Measurements from ENCODE around the gene SGCA.

SGCA gene

DNA sequence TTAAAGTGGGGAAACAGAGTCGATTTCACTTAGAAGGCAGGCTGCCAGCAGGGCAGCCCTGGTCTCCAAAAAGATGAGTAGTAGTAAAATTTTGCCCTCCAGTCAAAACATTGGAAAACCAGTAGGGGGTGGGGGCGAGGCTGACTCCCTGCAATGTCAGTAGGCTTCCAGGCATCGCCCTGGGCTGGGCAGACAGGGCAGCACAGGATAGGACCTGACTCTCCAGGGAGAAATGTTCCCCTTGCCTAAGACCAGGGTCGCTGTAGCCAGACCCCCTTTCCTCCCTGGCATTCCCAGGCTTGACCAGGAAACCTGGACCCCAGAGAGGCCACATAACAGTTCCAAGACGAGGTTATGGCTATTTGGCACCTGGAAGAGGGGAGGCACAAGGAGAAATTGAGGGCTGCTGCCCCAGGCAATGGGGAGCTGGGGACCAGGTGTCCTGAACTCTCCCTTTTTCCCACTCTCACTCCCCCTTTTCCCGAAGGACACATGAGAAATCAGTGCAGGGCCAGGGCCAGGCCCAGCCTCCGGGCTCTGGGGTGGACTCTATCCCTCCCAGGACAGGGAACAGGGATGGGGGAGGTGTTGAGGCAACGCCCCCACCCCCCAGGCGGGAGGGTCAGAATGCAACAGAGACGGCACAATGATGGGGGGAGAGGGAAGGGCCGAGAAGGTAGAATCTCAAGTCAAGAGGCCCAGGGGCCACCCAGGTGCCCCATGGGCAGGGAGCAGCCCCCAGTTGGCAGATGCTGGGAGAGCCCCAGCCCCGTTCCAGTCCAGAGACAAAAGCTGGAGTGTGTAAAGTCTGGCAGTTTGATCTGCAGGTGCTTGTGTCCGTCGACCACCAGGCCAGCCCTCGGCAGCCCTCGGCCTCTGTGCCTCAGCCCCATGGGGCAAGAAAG, 31.3 kb upstream of the SGCA start:
- DNase-seq, result no peak

DNA sequence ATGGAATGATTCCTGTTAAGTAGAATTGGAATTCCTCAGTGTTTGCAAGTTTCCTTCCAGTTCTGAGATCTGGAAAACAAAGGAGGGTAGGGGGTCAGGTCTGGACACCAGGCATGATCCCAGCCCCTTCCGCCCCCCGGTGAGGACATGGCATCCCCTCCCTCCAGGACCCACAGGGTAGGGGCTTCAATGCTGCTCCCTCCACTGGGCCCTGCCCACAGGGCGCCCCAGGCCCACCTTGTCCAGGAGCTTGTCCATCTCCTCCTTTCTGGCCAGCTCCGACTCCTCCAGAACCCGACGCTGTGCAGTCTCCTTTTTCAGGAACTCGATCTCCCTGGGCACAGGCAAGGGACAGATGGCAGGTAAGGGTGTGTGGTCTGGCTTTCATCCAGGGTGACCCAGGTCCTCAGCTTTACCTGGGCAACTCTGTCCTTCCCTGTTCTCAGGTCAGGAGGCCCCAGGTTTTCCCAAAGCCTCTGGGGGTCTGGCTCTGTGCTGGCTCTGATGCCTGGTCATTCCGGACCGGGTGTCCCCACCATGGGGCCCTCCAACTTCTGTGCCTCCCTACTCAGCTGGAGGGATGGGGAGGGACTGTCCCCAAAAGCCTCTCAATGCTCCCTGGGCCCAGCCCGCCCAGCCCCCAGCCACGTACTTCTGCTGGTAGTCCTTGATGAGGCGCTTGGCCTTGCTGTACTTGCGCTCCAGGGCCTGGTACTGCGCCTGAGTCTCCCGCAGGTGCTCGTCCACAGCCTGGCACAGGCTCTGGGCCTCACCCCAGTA, 30.3 kb upstream of the SGCA start:
- DNase-seq, result no peak

DNA sequence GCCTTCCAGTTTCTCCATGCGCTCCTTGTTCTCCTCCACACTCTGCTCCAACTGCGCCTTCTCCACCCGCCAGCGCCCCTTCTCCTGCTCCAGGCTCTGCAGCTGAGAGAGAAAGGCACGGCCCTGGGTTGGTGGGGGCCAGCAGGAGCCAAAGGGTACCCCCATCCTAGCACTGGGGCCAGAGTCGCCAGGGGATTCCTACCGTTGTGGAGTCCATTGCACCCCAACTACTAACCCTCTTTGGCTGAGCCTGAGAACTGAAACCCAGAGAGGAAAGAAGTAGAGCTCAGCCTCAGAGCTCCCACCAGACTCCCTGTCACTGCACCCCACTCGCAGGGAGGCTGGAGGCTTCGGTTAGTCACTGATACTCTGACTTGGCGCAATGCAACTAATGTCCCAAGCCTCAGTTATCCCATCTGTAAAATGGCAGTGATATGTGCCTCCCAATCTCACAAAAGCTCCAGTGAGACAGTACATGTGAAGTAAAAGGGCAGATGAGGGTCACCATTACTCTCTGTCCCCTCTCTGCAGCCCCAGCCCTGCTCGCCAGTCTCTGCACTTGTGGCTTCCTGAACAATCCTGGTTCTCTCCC, 29.6 kb upstream of the SGCA start:
- no peak for DNase-seq

DNA sequence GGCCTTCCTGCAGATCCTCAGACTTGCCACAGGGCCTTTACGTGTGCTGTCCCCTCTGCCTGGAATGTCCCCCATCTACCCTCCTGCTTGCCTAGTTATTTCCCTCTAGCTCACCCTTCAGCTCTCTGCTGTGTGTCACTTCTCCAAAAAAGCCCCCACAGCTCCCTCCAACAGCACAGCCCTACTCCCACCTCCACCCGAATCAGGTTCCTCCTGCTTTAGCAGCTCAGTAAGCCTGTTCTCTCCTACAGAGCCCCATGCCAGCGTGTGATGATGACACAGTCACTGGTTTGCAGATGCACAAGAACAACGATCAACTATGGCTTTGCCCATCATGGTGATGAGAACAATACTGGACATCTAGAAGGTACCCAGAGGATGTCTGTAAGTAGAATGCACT, 28.8 kb upstream of the SGCA start:
- no peak for DNase-seq

DNA sequence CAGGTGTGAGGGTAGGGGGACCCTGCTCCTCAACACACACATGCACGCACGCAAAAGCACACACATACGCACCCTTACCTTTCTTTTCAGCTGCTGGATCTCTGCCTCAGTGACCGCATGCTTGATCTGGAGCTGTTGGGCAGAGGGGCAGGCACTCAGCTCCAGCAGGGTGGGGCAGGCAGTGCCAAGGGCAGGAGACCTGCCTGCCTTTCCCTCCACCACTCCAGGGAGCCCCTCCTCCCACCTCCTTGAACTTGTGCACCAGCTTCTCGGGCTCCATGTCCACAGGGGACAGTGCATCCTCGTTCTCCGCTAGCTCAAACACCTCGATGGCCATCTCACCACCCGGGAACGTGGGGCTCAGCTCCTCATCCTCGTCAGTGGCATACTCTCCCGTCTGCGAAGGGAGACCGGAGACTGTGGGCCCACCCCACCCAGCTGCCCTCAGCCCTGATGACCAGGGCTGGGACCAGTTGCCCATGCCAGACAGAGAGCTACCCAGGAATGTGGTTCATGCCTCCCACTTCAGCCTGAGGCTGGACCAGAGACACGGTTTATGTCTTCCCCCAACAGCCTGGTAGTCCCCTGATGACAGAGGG, 26.5 kb upstream of the SGCA start:
- no peak for DNase-seq

DNA sequence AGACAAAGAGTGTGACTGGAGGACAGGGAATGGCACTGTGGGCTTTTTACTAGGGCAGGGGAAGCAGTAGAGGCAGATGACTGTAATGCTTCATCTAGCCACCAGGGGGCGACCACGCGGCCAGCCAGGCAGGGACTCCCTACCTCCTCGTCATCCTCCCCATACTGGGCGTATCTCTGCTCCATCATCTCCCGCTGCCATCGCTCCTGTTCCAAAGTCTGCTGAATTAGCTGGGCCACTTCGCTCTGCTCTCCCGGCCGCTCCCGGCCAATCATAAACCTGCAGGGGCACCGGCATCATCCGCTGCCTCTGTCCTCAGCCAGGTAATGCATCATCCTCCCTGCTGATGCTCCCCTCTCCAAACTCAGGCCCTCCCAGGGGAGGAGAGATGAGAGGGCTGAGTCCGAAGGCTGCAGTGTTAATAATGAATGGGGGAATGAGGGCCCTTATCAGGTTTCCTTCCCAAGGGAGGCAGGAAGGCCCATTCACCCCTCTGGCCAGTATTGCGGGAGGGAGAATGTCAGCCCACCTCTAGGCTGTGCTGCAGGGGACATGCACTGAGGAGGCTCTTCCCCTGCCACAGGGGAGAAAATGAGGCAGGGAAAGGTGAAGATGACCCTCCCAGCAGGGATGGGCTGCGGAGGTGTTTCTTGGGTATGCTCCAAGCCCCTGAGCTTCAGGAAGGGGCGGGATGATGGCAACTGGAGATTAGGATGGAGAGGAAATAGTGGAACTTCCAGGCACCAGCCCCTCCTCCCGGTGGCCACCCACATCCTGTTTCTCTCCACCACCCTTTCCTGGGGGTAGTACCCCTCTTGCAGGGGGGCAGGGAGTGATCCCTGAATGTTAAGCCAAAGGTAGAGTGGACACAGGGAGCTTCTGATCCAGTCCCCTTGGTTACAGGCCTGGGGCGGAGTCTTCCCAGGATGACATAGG, 25.6 kb upstream of the SGCA start:
- peak; percentile 65 for DNase-seq

DNA sequence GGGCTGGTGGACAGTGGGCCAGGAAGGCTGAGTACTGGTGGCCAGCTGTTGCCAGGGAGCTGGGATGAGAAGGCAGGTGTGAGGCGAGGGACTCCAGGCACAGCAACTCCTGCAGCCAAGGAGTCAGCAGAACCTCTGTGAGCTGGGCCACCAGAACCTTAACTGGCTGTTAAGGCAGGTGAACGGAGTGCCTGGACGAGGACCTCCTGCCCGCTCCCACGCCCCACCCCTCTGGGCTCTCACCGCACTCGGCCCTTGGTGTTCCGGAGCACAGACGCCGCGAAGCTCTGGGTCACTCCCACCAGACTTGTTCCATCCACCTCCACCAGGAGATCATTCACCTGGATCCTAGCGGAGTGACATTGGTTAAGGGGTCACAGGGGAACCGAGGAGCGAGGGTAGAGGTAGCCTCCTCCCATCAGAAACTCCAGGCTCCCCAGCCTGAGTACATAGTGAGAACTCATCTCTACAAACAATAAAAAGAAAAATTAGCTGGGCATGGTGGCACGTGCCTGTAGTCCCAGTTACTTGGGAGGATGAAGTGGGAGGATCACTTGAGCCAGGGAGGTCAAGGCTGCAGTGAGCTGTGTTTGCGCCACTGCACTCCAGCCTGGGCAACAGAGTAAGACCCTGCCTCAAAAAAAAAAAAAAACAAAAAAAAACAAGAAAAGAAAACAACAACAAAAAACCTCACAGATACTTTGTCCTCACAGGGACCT, 24.6 kb upstream of the SGCA start:
- DNase-seq, result no peak

DNA sequence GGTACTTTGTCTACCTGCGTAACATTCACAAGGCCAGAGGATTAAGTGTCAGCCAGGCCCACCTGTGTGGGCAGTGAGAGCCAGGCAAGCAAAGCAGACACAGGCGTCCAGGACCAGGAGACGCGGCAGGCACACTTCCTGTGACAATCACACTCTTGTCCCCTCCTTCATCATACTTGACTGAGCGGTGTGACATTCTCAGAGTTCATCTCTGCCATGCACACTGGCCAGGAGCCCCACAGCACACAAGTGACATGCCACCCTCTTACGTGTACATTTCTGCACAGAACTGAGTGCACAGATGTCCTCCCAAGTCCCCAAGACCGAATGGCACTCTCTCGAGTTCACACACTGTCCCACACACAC, 24.1 kb upstream of the SGCA start:
- no peak for DNase-seq

DNA sequence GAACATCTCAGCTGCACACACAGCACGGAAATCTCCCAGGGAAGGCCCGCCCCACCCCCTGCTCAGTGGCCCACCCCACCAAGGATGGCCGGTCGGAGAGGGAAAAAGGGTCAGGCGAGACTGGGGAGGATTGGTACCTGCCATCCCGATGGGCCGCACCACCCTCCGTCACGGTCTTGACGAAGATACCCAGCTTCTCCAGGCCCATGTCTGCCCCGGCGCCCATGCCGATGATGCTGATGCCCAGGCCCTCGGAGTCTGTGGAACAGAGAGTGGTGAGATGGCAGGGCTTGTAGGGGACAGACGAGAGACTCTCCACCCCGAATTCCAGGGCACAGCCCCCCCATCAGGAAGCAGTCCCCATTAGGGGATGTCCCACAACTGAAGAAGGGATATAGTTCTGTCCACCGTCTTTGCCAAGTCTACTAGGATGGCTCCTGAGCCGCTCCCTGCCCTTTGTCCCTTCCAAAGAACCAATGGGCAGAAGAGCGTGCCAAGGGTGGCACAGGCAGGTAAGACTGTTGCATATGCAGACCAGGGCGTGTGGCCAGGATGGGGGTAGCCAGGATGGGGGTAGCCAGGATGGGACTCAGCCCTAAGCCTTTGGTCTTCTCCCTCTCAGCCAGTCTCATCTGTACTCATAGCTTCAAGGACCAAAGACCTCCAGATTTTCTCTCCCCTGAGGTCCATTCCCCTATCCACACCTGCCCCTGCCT, 22.2 kb upstream of the SGCA start:
- no peak for DNase-seq

DNA sequence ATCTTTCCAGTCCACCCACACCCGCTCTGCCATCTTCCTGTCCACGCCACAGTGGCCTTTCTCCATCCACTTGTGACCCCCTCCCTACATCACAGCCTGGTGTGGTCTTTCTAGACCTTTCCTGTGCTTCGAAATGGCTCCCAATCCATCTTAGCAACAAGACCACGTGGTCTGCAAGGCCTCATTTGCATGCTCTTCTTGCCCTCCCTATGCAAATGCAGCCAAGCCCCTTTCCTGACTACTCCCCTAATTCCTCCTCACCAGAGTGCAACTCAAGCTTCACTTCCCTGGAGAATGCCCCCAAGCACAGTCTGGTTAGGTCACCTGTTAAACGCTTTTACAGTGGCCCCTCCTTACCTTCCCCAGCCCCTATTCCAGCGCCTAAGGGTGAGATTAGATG, 21.4 kb upstream of the SGCA start:
- DNase-seq, result no peak

DNA sequence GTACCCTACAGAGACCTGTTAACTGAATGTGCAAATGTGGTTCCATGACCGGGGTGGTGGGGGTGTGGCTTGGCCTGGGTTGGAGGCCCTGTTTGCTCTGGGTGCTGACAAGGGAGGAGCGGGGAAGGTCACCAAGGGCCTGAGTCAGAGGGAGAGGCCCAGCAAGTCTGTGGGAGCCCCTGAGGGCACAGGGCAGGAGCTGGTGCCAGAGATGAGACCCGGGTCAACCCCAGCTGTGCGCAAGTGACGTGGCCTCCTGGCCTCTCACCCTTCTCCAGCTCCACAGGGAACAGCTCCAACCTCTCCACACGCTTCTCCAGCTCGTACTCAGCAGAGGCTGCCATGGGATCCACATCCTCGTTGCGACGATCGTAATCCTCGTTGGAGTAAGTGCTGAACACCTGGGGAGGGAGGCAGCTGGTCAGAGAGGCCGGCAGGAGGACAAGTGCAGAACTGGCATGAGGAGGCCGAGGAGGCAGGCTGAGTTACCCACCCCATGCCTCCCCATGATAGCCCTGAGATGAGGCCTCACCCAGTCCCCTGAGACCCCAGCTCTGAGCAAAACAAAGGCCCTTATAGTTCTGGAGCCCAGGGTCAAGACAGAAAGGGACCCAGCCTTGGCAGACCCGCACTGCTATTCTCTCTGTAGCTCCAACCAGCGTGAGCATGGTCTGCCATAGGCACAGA, 20.8 kb upstream of the SGCA start:
- no peak for DNase-seq

DNA sequence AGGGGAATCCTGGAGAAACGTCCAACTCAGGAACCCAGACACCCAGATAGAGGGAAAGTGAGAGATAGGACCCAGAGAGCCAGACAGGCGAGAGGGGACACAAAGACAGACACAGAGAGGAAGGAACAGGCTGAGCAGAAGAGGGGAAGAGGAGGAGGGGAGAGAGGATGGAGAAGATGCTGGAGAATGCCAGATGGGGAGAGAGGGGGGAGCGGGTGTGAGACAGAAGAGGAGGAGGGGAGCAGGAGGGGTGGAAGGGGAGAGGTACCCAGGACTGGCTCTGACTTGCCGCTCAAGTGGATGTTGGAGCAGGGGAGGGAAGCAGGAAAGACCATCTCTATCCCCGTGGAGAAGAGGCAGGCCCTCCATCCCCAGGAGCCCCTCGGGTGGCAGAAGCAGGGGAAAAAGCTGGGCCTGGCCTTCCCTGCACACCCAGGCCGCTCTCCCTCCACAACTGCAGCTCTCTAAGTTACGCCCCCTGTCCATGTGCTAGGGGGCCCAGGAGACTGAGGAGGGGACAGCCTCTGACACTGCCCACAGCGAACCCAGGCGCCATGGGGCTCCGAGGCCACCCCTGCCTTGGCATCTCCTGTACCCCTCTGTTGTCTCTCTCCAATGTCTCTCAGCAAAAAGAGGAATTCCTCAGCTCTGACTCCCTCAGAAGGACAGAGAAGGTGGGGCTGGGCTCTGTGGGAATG, 20.1 kb upstream of the SGCA start:
- DNase-seq, result no peak

DNA sequence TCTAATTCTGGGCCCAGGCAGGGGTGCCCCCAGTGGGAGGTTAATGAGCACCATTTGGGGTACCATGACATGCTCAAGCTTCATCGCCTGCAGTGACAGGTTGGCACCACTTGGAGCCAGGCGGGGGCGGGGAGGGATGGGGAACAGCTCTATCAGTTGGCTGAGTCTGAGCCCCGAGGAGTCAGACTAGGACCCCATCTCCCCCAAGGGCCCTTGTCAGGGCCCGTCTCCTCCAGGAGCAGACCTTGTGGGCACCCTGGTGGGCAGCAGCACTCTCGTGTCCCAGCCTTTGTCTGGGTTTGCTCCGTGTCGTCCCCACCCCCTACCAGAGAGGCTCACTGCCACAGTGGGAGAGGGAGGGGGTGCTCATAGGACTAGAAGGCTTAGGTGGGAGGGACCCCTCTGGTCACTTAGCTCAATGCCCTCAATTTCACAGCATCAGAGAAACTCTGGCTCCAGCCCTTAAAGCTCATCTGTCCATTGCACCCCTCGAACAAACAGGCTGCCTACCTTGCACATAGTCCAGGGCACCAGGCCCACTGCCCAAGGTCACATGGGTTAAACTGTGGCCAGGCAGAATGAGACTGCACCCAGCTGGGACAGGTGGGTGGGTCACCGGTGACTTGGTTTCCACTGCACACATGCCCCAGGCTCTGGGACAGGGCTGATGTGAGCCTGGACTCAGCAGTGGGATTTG, 19.4 kb upstream of the SGCA start:
- no peak for DNase-seq

DNA sequence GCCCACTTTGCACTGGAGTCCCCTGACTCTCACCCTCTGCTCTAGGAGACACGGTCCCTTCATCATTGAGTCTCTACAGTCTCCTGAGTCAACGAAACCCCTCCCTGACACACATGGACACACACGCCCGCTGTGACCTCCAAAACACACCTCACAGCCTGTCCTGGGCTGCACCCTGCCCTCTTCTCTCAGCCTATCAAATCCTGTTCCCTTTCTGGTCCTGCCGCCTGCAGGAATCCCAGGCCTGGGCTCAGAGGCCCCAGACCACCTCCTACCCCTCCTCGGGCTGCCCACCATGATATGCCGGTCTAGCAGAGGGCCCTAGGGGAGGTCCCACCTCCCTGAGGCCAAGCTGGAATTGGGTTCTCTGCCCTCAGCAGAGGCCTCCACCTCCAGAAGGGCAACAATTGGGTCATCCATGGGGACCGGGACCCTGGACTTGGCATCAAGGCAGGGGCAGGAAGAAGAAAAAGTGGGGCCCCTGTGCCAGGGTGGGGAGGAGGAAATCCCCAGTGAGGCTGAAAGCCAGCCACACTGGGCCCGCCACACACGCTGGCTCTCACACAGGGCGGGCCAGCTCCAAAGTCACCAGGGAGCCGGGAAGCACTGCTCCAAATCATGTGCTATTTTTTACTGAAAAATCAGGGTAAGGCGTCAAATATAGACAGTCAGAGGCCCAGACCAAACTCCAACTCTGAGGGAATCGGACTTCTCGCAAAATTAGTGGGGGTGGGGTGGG, 18.7 kb upstream of the SGCA start:
- DNase-seq, result no peak

DNA sequence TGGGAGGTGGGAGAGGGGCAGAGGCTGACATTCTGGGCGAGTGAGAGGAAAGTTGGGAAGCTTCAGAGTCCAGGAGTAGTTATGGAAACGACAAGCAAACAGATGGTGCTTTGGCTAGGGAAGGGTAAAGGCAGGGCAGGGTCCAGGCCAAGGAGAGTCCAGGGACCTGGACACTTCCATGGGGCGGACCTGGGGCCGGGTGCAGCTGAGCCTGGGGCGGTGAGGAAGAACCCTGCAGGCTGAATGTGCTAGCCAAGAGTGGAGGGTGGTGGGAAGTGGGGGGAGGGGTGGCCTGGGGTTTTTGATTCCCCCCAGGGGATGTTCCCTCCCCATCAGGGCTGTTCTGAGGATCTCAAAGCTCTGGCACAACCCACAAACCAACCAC, 18.0 kb upstream of the SGCA start:
- DNase-seq, result peak; percentile 26

DNA sequence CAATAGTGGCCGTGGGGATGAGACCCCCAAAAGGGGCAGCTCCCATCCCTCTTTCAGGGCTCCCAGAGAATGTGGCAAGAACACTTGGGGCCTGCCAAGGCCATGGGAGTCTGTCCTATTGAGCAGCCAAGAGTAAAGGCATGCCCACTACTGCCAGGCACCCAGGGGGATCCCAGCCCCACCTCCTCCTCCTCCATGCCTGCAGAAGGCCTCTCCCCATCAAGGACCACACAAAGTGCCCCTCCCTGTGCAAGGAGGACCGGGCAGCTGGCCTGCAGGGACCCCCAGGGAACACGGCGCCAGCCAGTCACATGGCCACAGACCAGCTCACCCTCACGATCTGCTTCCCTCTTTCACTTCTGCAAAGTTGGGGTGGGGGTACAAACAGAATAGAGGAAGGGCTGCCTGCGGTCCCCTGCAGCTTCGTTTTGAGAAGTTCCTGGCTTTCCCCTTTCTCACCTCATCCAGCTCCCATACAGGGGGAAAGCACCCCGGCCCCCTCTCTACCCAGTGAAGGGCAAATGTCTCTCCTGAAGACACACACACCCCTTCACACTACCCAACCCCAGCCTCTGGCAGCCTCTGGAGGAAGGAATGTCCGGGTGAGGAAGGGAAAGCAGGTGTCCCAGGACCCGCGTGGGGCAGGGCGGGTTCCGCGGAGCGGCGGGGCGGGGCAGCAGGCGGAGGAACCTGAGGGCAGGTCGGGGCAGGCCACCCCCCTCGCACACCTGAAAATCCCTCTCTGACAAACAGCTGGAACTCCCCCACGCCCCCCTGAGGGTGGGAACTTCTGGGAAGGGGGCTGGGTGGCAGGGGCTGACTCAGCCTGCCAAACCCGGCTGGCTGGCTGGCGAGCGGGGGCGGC, 17.3 kb upstream of the SGCA start:
- DNase-seq, result peak; percentile 58

DNA sequence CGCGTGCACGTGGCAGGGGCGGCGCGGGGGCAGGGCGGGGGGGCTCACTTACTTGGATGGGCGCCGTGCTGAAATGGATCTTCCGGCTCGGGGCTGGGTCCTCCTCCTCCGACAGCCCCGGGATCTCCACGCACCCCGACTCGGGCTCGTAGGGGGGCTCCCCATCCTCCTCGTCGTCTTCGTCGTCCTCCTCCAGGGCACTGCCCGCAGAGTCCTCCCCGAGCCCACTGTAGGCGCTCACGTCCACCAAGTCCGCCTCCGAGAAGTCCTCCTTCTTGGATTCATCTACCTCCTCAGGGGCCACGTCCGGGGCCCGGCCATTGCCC, 16.8 kb upstream of the SGCA start:
- no peak for DNase-seq
